WTC11 (cell line): ENCODE measurements around the gene ARAP1.

Source experiments
- CREB1 ChIP-seq: sonication (generic); formaldehyde crosslinking; IDR thresholded peaks from 2 replicates; pipeline ENCODE4 v1.8.0; 2023; ENCODE audit warnings: mild to moderate bottlenecking, missing genetic modification reagents
- CTCF ChIP-seq: fragments of 200-600 bp; IDR thresholded peaks from 2 replicates; pipeline ENCODE4 v1.8.0; 2022; ENCODE audit warnings: antibody characterized with exemption
- ESRRA ChIP-seq: sonication (generic); formaldehyde crosslinking; IDR thresholded peaks from 2 replicates; pipeline ENCODE4 v1.8.1; 2022; ENCODE audit warnings: mild to moderate bottlenecking, missing genetic modification reagents, borderline replicate concordance
- KAT7 ChIP-seq: sonication (generic); formaldehyde crosslinking; IDR thresholded peaks from 2 replicates; pipeline ENCODE4 v1.8.1; 2023; ENCODE audit warnings: missing genetic modification reagents, mild to moderate bottlenecking, borderline replicate concordance
- MXD4 ChIP-seq: fragments of 250-450 bp; sonication (Bioruptor Pico); IDR thresholded peaks from 2 replicates; pipeline ENCODE4 v1.8.0; 2021; ENCODE audit warnings: mild to moderate bottlenecking, moderate library complexity, borderline replicate concordance
- NR3C1 ChIP-seq: sonication (generic); formaldehyde crosslinking; conservative IDR thresholded peaks from 2 replicates; pipeline ENCODE4 v1.8.1; 2023; ENCODE audit warnings: low read depth, mild to moderate bottlenecking, missing genetic modification reagents
- USF2 ChIP-seq: sonication (generic); formaldehyde crosslinking; IDR thresholded peaks from 2 replicates; pipeline ENCODE4 v1.8.1; 2023; ENCODE audit warnings: mild to moderate bottlenecking, missing genetic modification reagents, moderate library complexity
- ZNF317 ChIP-seq: sonication (generic); formaldehyde crosslinking; IDR thresholded peaks from 2 replicates; pipeline ENCODE4 v1.8.1; 2023; ENCODE audit warnings: low read depth, mild to moderate bottlenecking, moderate library complexity, missing genetic modification reagents, borderline replicate concordance
- TF ChIP-seq, protein P1 (sequence below): sonication (generic); formaldehyde crosslinking; IDR thresholded peaks from 2 replicates; pipeline ENCODE4 v1.8.1; 2023; ENCODE audit warnings: mild to moderate bottlenecking, moderate library complexity, missing genetic modification reagents

DNA sequence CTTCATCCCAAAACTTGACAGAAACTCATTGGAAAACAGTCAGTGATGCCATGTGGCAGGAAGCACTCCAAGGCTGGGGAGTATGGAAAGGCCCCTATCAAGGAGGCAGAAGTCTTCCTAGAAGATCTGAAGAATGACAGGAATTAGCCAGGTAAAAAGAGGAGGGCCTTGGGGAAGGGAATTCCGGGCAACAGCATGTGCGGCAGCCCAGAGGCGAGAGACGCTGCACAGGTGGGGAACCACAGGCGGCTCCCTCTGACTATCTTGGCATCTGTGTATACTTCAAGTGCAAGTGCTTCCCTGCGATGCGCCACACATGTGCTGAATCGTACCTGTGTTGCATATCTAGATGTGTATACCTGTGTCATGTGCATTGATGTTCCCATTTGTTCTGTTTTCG is 90.7 kb downstream of the ARAP1 start:
- no peak for TF ChIP-seq CTCF
- no peak for TF ChIP-seq MXD4 (CRISPR knock-in tag)
- TF ChIP-seq KAT7 = no peak
- TF ChIP-seq ZNF317 = no peak
- TF ChIP-seq, protein P1, sequence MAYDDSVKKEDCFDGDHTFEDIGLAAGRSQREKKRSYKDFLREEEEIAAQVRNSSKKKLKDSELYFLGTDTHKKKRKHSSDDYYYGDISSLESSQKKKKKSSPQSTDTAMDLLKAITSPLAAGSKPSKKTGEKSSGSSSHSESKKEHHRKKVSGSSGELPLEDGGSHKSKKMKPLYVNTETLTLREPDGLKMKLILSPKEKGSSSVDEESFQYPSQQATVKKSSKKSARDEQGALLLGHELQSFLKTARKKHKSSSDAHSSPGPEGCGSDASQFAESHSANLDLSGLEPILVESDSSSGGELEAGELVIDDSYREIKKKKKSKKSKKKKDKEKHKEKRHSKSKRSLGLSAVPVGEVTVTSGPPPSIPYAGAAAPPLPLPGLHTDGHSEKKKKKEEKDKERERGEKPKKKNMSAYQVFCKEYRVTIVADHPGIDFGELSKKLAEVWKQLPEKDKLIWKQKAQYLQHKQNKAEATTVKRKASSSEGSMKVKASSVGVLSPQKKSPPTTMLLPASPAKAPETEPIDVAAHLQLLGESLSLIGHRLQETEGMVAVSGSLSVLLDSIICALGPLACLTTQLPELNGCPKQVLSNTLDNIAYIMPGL (CRISPR knock-in tag) = no peak
- TF ChIP-seq ESRRA (CRISPR knock-in tag) = no peak
- TF ChIP-seq NR3C1 (CRISPR knock-in tag) = no peak
- no peak for TF ChIP-seq USF2 (CRISPR knock-in tag)
- no peak for TF ChIP-seq CREB1 (CRISPR knock-in tag)
